ENCODE data around the gene RPA4. TPM values are rescaled to one million over a fixed set of nuclear protein-coding genes. Genes with fewer than 3 reads are reported as not detected.
"Not testable (repeated sequence)": the region's sequence is repeated elsewhere in the genome, so short reads cannot be mapped to it uniquely, and the experiment has no call there.

RPA4 gene
- total RNA-seq = under 1 TPM; 0.26 to 0.37 TPM

GRCh38 chrX:96883608-96884007, at the start of gene RPA4:
TSS of gene RPA4 (plus strand) at chrX:96883908. CDS start at chrX:96884311, 403 bp downstream.
- H3K4me1 Mint-ChIP-seq = no peaks in the 10 kb centered on the region
- H3K27ac Mint-ChIP-seq = no peak within 1 kb of the TSS
- ATAC-seq (replicated peaks) = no peak
- peaks cover 14% of the 10 kb centered on the region for H3K36me3 Mint-ChIP-seq (ENCODE audit: low read depth)
- no peaks in the 10 kb centered on the region for H3K27me3 Mint-ChIP-seq
- no peaks in the 10 kb centered on the region for H3K9me3 Mint-ChIP-seq
- H3K4me3 Mint-ChIP-seq = no peak within 1 kb of the TSS

GRCh38 chrX:96834137-96834536, 49.6 kb upstream of the RPA4 start:
- no peak overlapping the region for H3K4me3 Mint-ChIP-seq
- no peaks in the 10 kb centered on the region for H3K36me3 Mint-ChIP-seq (ENCODE audit: low read depth)
- ATAC-seq (replicated peaks) = no peak
- H3K27me3 Mint-ChIP-seq = no peaks in the 10 kb centered on the region
- H3K4me1 Mint-ChIP-seq = no peaks in the 10 kb centered on the region
- H3K9me3 Mint-ChIP-seq = no peaks in the 10 kb centered on the region
- no peak overlapping the region for H3K27ac Mint-ChIP-seq

- Mint-ChIP-seq H3K36me3 (ENCODE audit: low read depth) (no peaks in the 10 kb centered on the region), H3K27ac (no peak overlapping the region), H3K9me3 (no peaks in the 10 kb centered on the region), H3K4me1 (no peaks in the 10 kb centered on the region), H3K27me3 (no peaks in the 10 kb centered on the region), H3K4me3 (no peak overlapping the region)
- no peak for ATAC-seq (replicated peaks)
These were observed 47.9 kb upstream of the RPA4 start for GRCh38 chrX:96835660-96836289.

- Mint-ChIP-seq H3K36me3 (ENCODE audit: low read depth) (no peaks in the 10 kb centered on the region), H3K27ac (no peak overlapping the region), H3K27me3 (no peaks in the 10 kb centered on the region), H3K4me3 (no peak overlapping the region), H3K9me3 (no peaks in the 10 kb centered on the region), H3K4me1 (no peaks in the 10 kb centered on the region)
- ATAC-seq (replicated peaks) = no peak
These were observed 45.9 kb upstream of the RPA4 start for GRCh38 chrX:96837808-96838207.

- no peak for ATAC-seq (replicated peaks)
- Mint-ChIP-seq H3K9me3 (no peaks in the 10 kb centered on the region), H3K27ac (no peak overlapping the region), H3K4me3 (no peak overlapping the region), H3K4me1 (no peaks in the 10 kb centered on the region), H3K36me3 (ENCODE audit: low read depth) (no peaks in the 10 kb centered on the region), H3K27me3 (no peaks in the 10 kb centered on the region)
These were observed 45.2 kb upstream of the RPA4 start for GRCh38 chrX:96838537-96838936.

- no peaks in the 10 kb centered on the region for H3K27me3 Mint-ChIP-seq
- no peaks in the 10 kb centered on the region for H3K9me3 Mint-ChIP-seq
- H3K4me3 Mint-ChIP-seq = no peak overlapping the region
- ATAC-seq (replicated peaks) = no peak
- no peaks in the 10 kb centered on the region for H3K36me3 Mint-ChIP-seq (ENCODE audit: low read depth)
- no peaks in the 10 kb centered on the region for H3K4me1 Mint-ChIP-seq
- H3K27ac Mint-ChIP-seq = no peak overlapping the region
These were observed 42.4 kb upstream of the RPA4 start for GRCh38 chrX:96841325-96841724.

- H3K27ac Mint-ChIP-seq; H3K9me3 Mint-ChIP-seq; H3K36me3 Mint-ChIP-seq (ENCODE audit: low read depth); H3K27me3 Mint-ChIP-seq; H3K4me1 Mint-ChIP-seq; ATAC-seq (replicated peaks); H3K4me3 Mint-ChIP-seq: not testable (repeated sequence)
These were observed 41.8 kb upstream of the RPA4 start for GRCh38 chrX:96841866-96842265.

- H3K27me3 Mint-ChIP-seq = no peaks in the 10 kb centered on the region
- no peak for ATAC-seq (replicated peaks)
- no peak overlapping the region for H3K27ac Mint-ChIP-seq
- no peaks in the 10 kb centered on the region for H3K36me3 Mint-ChIP-seq (ENCODE audit: low read depth)
- no peaks in the 10 kb centered on the region for H3K4me1 Mint-ChIP-seq
- H3K4me3 Mint-ChIP-seq = no peak overlapping the region
- H3K9me3 Mint-ChIP-seq = no peaks in the 10 kb centered on the region
These were observed 40.1 kb upstream of the RPA4 start for GRCh38 chrX:96843566-96843965.

GRCh38 chrX:96846841-96847240, 36.9 kb upstream of the RPA4 start:
- no peaks in the 10 kb centered on the region for H3K27me3 Mint-ChIP-seq
- H3K9me3 Mint-ChIP-seq = no peaks in the 10 kb centered on the region
- no peak for ATAC-seq (replicated peaks)
- H3K4me1 Mint-ChIP-seq = no peaks in the 10 kb centered on the region
- no peak overlapping the region for H3K4me3 Mint-ChIP-seq
- no peak overlapping the region for H3K27ac Mint-ChIP-seq
- no peaks in the 10 kb centered on the region for H3K36me3 Mint-ChIP-seq (ENCODE audit: low read depth)

GRCh38 chrX:96859422-96859821, 24.3 kb upstream of the RPA4 start:
- H3K36me3 Mint-ChIP-seq (ENCODE audit: low read depth); H3K9me3 Mint-ChIP-seq; H3K4me1 Mint-ChIP-seq; H3K27ac Mint-ChIP-seq; ATAC-seq (replicated peaks); H3K4me3 Mint-ChIP-seq; H3K27me3 Mint-ChIP-seq: not testable (repeated sequence)

- H3K36me3 Mint-ChIP-seq (ENCODE audit: low read depth) = no peaks in the 10 kb centered on the region
- no peak for ATAC-seq (replicated peaks)
- H3K27ac Mint-ChIP-seq = no peak overlapping the region
- no peaks in the 10 kb centered on the region for H3K27me3 Mint-ChIP-seq
- H3K9me3 Mint-ChIP-seq = no peaks in the 10 kb centered on the region
- no peak overlapping the region for H3K4me3 Mint-ChIP-seq
- no peaks in the 10 kb centered on the region for H3K4me1 Mint-ChIP-seq
These were observed 22.5 kb upstream of the RPA4 start for GRCh38 chrX:96861218-96861617.

- ATAC-seq (replicated peaks) = no peak
- no peaks in the 10 kb centered on the region for H3K9me3 Mint-ChIP-seq
- no peak overlapping the region for H3K4me3 Mint-ChIP-seq
- no peaks in the 10 kb centered on the region for H3K27me3 Mint-ChIP-seq
- H3K27ac Mint-ChIP-seq = no peak overlapping the region
- no peaks in the 10 kb centered on the region for H3K4me1 Mint-ChIP-seq
- no peaks in the 10 kb centered on the region for H3K36me3 Mint-ChIP-seq (ENCODE audit: low read depth)
These were observed 22.0 kb upstream of the RPA4 start for GRCh38 chrX:96861661-96862060.

GRCh38 chrX:96884027-96884426, 319 bp downstream of the RPA4 start:
- no peak overlapping the region for H3K4me3 Mint-ChIP-seq
- ATAC-seq (replicated peaks) = no peak
- peaks cover 14% of the 10 kb centered on the region for H3K36me3 Mint-ChIP-seq (ENCODE audit: low read depth)
- H3K27me3 Mint-ChIP-seq = no peaks in the 10 kb centered on the region
- no peaks in the 10 kb centered on the region for H3K4me1 Mint-ChIP-seq
- no peak overlapping the region for H3K27ac Mint-ChIP-seq
- H3K9me3 Mint-ChIP-seq = no peaks in the 10 kb centered on the region

GRCh38 chrX:96889726-96890125, 6.0 kb downstream of the RPA4 start:
- no peak for ATAC-seq (replicated peaks)
- no peaks in the 10 kb centered on the region for H3K36me3 Mint-ChIP-seq (ENCODE audit: low read depth)

GRCh38 chrX:96906741-96907140, 23.0 kb downstream of the RPA4 start:
- no peaks in the 10 kb centered on the region for H3K27me3 Mint-ChIP-seq
- H3K27ac Mint-ChIP-seq = peak overlapping the region; percentile 15
- no peaks in the 10 kb centered on the region for H3K4me1 Mint-ChIP-seq
- H3K9me3 Mint-ChIP-seq = no peaks in the 10 kb centered on the region
- no peaks in the 10 kb centered on the region for H3K36me3 Mint-ChIP-seq (ENCODE audit: low read depth)
- ATAC-seq (replicated peaks) = no peak
- no peak overlapping the region for H3K4me3 Mint-ChIP-seq

More at GRCh38 chrX:96889726-96890125, 6.0 kb downstream of the RPA4 start:
- no peak overlapping the region for H3K4me3 Mint-ChIP-seq
- no peaks in the 10 kb centered on the region for H3K27me3 Mint-ChIP-seq
- H3K27ac Mint-ChIP-seq = no peak overlapping the region
- H3K4me1 Mint-ChIP-seq = no peaks in the 10 kb centered on the region
- H3K9me3 Mint-ChIP-seq = no peaks in the 10 kb centered on the region

Measured in activated T-helper 17 cell treated with anti-CD3 and anti-CD28 coated beads, Interleukin-2, amount 50 U/mL, for 72 hours (primary cell).